ENCODE results near the gene GALNT17. TPM values are rescaled to one million over a fixed set of nuclear protein-coding genes. Genes with fewer than 3 reads are reported as not detected.

GALNT17 gene
- total RNA-seq, 1 experiment from 2014 or later = not detected

- Histone ChIP-seq H3K4me3 (ENCODE audit: low read depth in 2 of 2, low read length in 2 of 2) (no peak overlapping the region), H3K4me1 (ENCODE audit: control insufficient read depth, insufficient read depth, low read length) (no peaks in the 10 kb centered on the region), H3K36me3 (ENCODE audit: control insufficient read depth, insufficient read depth, low read length) (no peaks in the 10 kb centered on the region), H3K9me3 (ENCODE audit: control insufficient read depth, insufficient read depth, low read depth, low read length) (no peaks in the 10 kb centered on the region), H3K27me3 (ENCODE audit: control insufficient read depth, insufficient read depth, low read length) (no peaks in the 10 kb centered on the region), H3K27ac (ENCODE audit: low read length) (no peak overlapping the region)
- in situ Hi-C loops (cut with HindIII; ENCODE audit: low pct_unique_long_range_greater_than_20kb, low sequenced_read_pairs) = no loop called here
- ATAC-seq (no peak), DNase-seq (ENCODE audit: low read depth, low spot score) (no peak)
- TF ChIP-seq SIN3A (IDR thresholded peaks at IDR 0.05; ENCODE audit: borderline replicate concordance, insufficient read depth, low read depth, low read length) (no peak), CTCF (IDR thresholded peaks at IDR 0.05) (no peak), POLR2AphosphoS5 (IDR thresholded peaks at IDR 0.05; ENCODE audit: low read depth, low read length) (no peak), TCF7L2 (IDR thresholded peaks at IDR 0.05; ENCODE audit: low read depth, low read length) (no peak), REST (IDR thresholded peaks at IDR 0.05; ENCODE audit: insufficient read depth in 1 of 2, low read depth in 2 of 2, low read length in 1 of 2) (no peak)
- no TSS peak for BruUV-seq (replicated peaks)
- intact Hi-C loops (cut with micrococcal nuclease; ENCODE audit: unreplicated experiment) = no loop called here
- CTCF ChIA-PET = no interaction called here
- POLR2A ChIA-PET = no interaction called here
These were observed 197.2 kb downstream of the GALNT17 start for GRCh38 chr7:71329030-71329660.

- DNase-seq (ENCODE audit: low read depth, low spot score) (no peak), ATAC-seq (no peak)
- ChIA-PET CTCF (no interaction called here), POLR2A (no interaction called here)
- in situ Hi-C loops (cut with HindIII; ENCODE audit: low pct_unique_long_range_greater_than_20kb, low sequenced_read_pairs) (no loop called here), intact Hi-C loops (cut with micrococcal nuclease; ENCODE audit: unreplicated experiment) (no loop called here)
- BruUV-seq (replicated peaks) = no TSS peak
- Histone ChIP-seq H3K4me3 (ENCODE audit: low read depth in 2 of 2, low read length in 2 of 2) (no peak overlapping the region), H3K9me3 (ENCODE audit: control insufficient read depth, insufficient read depth, low read depth, low read length) (no peaks in the 10 kb centered on the region), H3K27ac (ENCODE audit: low read length) (no peak overlapping the region), H3K27me3 (ENCODE audit: control insufficient read depth, insufficient read depth, low read length) (no peaks in the 10 kb centered on the region), H3K4me1 (ENCODE audit: control insufficient read depth, insufficient read depth, low read length) (no peaks in the 10 kb centered on the region), H3K36me3 (ENCODE audit: control insufficient read depth, insufficient read depth, low read length) (no peaks in the 10 kb centered on the region)
- TF ChIP-seq SIN3A (IDR thresholded peaks at IDR 0.05; ENCODE audit: borderline replicate concordance, insufficient read depth, low read depth, low read length) (no peak), REST (IDR thresholded peaks at IDR 0.05; ENCODE audit: insufficient read depth in 1 of 2, low read depth in 2 of 2, low read length in 1 of 2) (no peak), CTCF (IDR thresholded peaks at IDR 0.05) (no peak), POLR2AphosphoS5 (IDR thresholded peaks at IDR 0.05; ENCODE audit: low read depth, low read length) (no peak), TCF7L2 (IDR thresholded peaks at IDR 0.05; ENCODE audit: low read depth, low read length) (no peak)
These were observed 200.3 kb downstream of the GALNT17 start for GRCh38 chr7:71332207-71332606.
